Measurements from ENCODE around the gene MB. TPM values are rescaled to one million over a fixed set of nuclear protein-coding genes. Genes with fewer than 3 reads are reported as not detected.
"Not testable (repeated sequence)": the region's sequence is repeated elsewhere in the genome, so short reads cannot be mapped to it uniquely, and the experiment has no call there.

The MB gene
- under 1 TPM in 1 of 3 donors, not detected in 2; 0.47 TPM for polyA plus RNA-seq (ENCODE audit: insufficient read length in 3 of 3)
- long read RNA-seq, donor 1, result 0 reads
- long read RNA-seq, donor 2, result 0 reads
- long read RNA-seq, donor 3, partial matches to known transcripts, result 0 of 1 reads
- long read RNA-seq, donor 3, other reads (novel, unspliced or antisense), result 0 of 1 reads
- long read RNA-seq, donor 4, partial matches to known transcripts, result 0 of 1 reads
- long read RNA-seq, donor 4, other reads (novel, unspliced or antisense), result 0 of 1 reads
- long read RNA-seq, donor 5, partial matches to known transcripts, result 0 of 3 reads
- long read RNA-seq, donor 5, other reads (novel, unspliced or antisense), result 0 of 3 reads
- long read RNA-seq, donor 6, result 0 reads
- long read RNA-seq, donor 7, partial matches to known transcripts, result 0 of 3 reads
- long read RNA-seq, donor 7, other reads (novel, unspliced or antisense), result 0 of 3 reads
- long read RNA-seq, donor 8, result 0 reads
- long read RNA-seq, donor 9, result 0 reads
- long read RNA-seq, donor 10, result 0 reads
- long read RNA-seq, donor 11, result 0 reads
- long read RNA-seq, donor 12, result 0 reads
- long read RNA-seq, donor 13, result 0 reads
- long read RNA-seq, donor 14, result 0 reads
- long read RNA-seq, donor 15, partial matches to known transcripts, result 0 of 2 reads
- long read RNA-seq, donor 15, other reads (novel, unspliced or antisense), result 0 of 2 reads
- long read RNA-seq, donor 16, partial matches to known transcripts, result 0 of 1 reads
- long read RNA-seq, donor 16, other reads (novel, unspliced or antisense), result 0 of 1 reads

- DNase-seq (ENCODE audit: extremely low read depth in 1 of 11, low read depth in 9 of 11, low spot score in 4 of 11), result no peak
Measured at GRCh38 chr22:35617137-35617755, at the start of gene MB. Gene MB, minus strand, starts transcription at chr22:35617329. Its CDS starts 72 bp downstream, at chr22:35617257.

- DNase-seq (ENCODE audit: extremely low read depth in 1 of 11, low read depth in 9 of 11, low spot score in 4 of 11), result not testable (repeated sequence)
Measured at GRCh38 chr22:35666699-35667098, 49.6 kb upstream of the MB start.

- no peak for DNase-seq (ENCODE audit: extremely low read depth in 1 of 11, low read depth in 9 of 11, low spot score in 4 of 11)
Measured at GRCh38 chr22:35664955-35665587, 47.9 kb upstream of the MB start.

- DNase-seq (ENCODE audit: extremely low read depth in 1 of 11, low read depth in 9 of 11, low spot score in 4 of 11), result no peak
Measured at GRCh38 chr22:35663371-35663770, 46.2 kb upstream of the MB start.

GRCh38 chr22:35662914-35663313, 45.8 kb upstream of the MB start:
- DNase-seq (ENCODE audit: extremely low read depth in 1 of 11, low read depth in 9 of 11, low spot score in 4 of 11), result peak in 1 of 11 donors; percentile 33

GRCh38 chr22:35661464-35661863, 44.3 kb upstream of the MB start:
- no peak for DNase-seq (ENCODE audit: extremely low read depth in 1 of 11, low read depth in 9 of 11, low spot score in 4 of 11)

- DNase-seq (ENCODE audit: extremely low read depth in 1 of 11, low read depth in 9 of 11, low spot score in 4 of 11), result no peak
Measured at GRCh38 chr22:35660291-35661127, 43.4 kb upstream of the MB start.

- DNase-seq (ENCODE audit: extremely low read depth in 1 of 11, low read depth in 9 of 11, low spot score in 4 of 11), result no peak
Measured at GRCh38 chr22:35657571-35658312, 40.6 kb upstream of the MB start.

GRCh38 chr22:35656284-35656752, 39.2 kb upstream of the MB start:
- no peak for DNase-seq (ENCODE audit: extremely low read depth in 1 of 11, low read depth in 9 of 11, low spot score in 4 of 11)

- no peak for DNase-seq (ENCODE audit: extremely low read depth in 1 of 11, low read depth in 9 of 11, low spot score in 4 of 11)
Measured at GRCh38 chr22:35653824-35654223, 36.7 kb upstream of the MB start.

- DNase-seq (ENCODE audit: extremely low read depth in 1 of 11, low read depth in 9 of 11, low spot score in 4 of 11), result no peak
Measured at GRCh38 chr22:35651085-35651484, 34.0 kb upstream of the MB start.

- DNase-seq (ENCODE audit: extremely low read depth in 1 of 11, low read depth in 9 of 11, low spot score in 4 of 11), result no peak
Measured at GRCh38 chr22:35649636-35650250, 32.6 kb upstream of the MB start.

GRCh38 chr22:35649026-35649553, 32.0 kb upstream of the MB start:
- no peak for DNase-seq (ENCODE audit: extremely low read depth in 1 of 11, low read depth in 9 of 11, low spot score in 4 of 11)

GRCh38 chr22:35648066-35649025, 31.2 kb upstream of the MB start, which contains the start of gene APOL6:
Gene APOL6, plus strand, starts transcription at chr22:35648446. Its CDS starts 7,980 bp downstream, at chr22:35656426.
- peak in 1 of 11 donors; percentile 39 for DNase-seq (ENCODE audit: extremely low read depth in 1 of 11, low read depth in 9 of 11, low spot score in 4 of 11)

GRCh38 chr22:35645646-35646045, 28.5 kb upstream of the MB start:
- DNase-seq (ENCODE audit: extremely low read depth in 1 of 11, low read depth in 9 of 11, low spot score in 4 of 11), result no peak

GRCh38 chr22:35643991-35644390, 26.9 kb upstream of the MB start:
- DNase-seq (ENCODE audit: extremely low read depth in 1 of 11, low read depth in 9 of 11, low spot score in 4 of 11), result no peak
